ENCODE measurements around the gene INTS2.
"Not testable (repeated sequence)": the region's sequence is repeated elsewhere in the genome, so short reads cannot be mapped to it uniquely, and the experiment has no call there.

INTS2 gene

GRCh38 chr17:61887733-61888132, 40.0 kb downstream of the INTS2 start:
- not testable (repeated sequence) for DNase-seq (ENCODE audit: low read depth)

- DNase-seq (ENCODE audit: low read depth), result not testable (repeated sequence)
Measured at GRCh38 chr17:61885865-61886264, 41.9 kb downstream of the INTS2 start.

DNA sequence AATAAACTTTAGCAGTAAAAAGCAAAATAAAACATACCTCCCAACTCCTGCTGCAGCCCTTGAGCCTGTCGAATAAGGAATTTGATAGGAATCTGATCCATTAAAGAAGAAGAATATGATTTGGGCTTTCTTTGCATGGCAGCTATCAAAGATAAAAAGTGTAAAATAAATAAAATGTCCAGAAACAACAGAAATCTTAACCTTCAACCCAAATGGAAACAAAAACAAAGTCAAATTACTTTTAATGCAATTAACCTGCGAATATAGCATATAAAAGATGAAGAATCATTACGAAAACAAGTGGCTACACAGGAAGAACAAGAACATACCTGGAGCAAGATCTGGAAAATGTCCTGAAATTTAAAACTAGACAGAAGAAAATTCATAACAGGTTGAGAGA, 42.9 kb downstream of the INTS2 start:
- DNase-seq (ENCODE audit: low read depth), result no peak

- no peak for DNase-seq (ENCODE audit: low read depth)
Measured at GRCh38 chr17:61880589-61881102, 47.1 kb downstream of the INTS2 start.

GRCh38 chr17:61878984-61879612, 48.7 kb downstream of the INTS2 start:
- no peak for DNase-seq (ENCODE audit: low read depth)

DNA sequence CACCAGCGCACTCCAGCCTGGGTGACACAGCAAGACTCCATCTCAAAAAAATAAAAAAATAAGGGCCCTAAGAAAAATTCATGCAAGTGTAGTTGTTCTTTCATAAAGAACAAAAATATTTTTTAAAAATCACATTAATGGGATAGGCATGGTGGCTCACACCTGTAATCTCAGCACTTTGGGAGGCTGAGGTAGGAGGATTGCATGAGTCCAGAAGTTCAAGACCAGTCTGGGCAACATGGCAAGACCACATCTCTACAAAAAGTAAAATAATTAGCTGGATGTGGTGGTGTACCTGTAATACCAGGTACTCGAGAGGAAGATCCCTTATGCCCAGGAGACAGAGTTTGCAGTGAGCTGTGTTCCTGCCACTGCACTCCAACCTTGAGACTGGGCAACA, 49.3 kb downstream of the INTS2 start:
- DNase-seq (ENCODE audit: low read depth), result no peak

DNA sequence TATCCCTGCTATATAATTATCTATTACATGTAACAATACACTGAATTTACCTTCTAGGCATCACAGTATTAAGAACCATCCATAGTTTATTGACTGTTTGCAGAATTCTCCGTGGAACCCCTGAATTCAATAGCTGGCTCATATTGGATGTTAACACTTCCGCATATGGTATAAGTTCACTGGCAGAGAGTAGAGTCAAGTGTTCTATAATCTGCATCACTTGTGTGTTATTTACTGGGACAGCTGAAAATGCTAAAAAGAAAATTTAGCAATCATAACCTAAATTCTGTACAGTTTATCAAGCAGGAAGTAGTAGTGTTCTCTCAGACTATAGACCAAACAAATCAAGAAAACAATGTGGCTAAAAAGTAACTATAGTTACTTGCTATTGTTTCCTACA, 49.9 kb downstream of the INTS2 start:
- no peak for DNase-seq (ENCODE audit: low read depth)

DNA sequence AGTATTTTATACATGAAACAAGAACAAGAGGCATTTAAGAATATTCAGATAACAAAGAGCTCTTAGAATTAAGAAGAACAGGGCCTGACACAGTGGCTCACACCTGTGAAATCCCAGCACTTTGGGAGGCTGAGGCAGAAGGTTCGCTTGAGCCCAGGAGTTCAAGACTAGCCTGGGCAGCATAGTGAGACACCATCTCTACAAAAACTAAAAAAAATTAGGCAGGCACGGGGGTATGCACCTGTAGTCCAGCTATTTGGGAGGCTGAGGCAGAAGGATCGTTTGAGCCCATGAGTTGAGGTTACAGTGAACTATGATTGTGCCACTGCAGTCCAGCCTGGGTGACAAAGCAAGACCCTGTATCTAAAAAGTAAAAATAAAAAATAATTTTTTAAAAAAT, 52.0 kb downstream of the INTS2 start:
- no peak for DNase-seq (ENCODE audit: low read depth)

- no peak for DNase-seq (ENCODE audit: low read depth)
Measured at GRCh38 chr17:61875285-61875684, 52.5 kb downstream of the INTS2 start.

- DNase-seq (ENCODE audit: low read depth), result no peak
Measured at GRCh38 chr17:61874075-61874474, 53.7 kb downstream of the INTS2 start.

GRCh38 chr17:61872099-61872498, 55.7 kb downstream of the INTS2 start:
- DNase-seq (ENCODE audit: low read depth), result no peak

DNA sequence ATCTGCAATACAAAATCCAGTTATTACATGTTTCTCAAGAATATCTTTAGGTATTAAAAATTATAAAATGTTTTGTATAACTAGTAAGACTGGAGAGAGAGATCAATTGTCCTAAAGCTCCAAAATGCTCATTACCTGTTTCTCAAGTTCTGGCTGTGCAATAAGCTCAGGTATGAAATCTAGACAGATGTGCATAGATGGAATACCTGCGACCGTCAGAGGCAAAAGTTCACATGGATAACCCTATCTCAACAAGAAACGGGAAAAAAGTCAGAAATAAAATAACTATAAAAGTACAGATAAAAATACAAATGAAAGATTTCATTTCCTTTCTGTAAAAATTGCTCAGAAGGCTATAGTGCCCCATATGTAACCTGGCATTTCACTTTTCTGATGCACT, 58.6 kb downstream of the INTS2 start:
- no peak for DNase-seq (ENCODE audit: low read depth)

- no peak for DNase-seq (ENCODE audit: low read depth)
Measured at GRCh38 chr17:61868074-61868473, 59.7 kb downstream of the INTS2 start.

- no peak for DNase-seq (ENCODE audit: low read depth)
Measured at GRCh38 chr17:61867033-61867432, 60.7 kb downstream of the INTS2 start.

GRCh38 chr17:61863801-61864126, 64.0 kb downstream of the INTS2 start:
- no peak for DNase-seq (ENCODE audit: low read depth)

- DNase-seq (ENCODE audit: low read depth), result peak; percentile 75
Measured at GRCh38 chr17:61862975-61863800, 64.6 kb downstream of the INTS2 start, which contains the start of gene BRIP1. Gene BRIP1, minus strand, starts transcription at chr17:61863528. Its CDS starts 1,989 bp downstream, at chr17:61861539.

DNA sequence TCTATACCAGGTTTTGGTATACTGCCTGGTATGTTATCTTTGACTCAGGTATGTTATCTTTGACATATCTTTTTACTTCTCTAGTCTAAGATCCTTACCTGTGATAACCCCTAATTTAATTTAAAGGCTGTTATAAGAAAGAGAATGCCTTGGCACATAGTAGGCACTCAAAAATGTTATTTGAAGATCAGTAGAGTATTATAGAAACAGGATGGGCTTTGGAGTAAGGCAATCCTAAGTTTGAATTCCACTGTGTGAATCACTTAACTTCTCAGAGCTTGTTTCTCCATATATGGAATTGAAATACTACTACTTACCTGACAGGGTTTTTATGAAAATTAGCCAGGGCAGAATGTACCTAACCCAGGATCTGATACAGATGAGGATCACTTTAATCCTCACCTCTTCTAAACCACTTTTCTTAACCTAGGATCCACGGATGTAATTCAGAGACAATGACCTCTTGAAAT, 65.6 kb downstream of the INTS2 start:
- no peak for DNase-seq (ENCODE audit: low read depth)

GRCh38 chr17:61860397-61860796, 67.4 kb downstream of the INTS2 start:
- DNase-seq (ENCODE audit: low read depth), result not testable (repeated sequence)

GRCh38 chr17:61856035-61856434, 71.7 kb downstream of the INTS2 start:
- no peak for DNase-seq (ENCODE audit: low read depth)

DNA sequence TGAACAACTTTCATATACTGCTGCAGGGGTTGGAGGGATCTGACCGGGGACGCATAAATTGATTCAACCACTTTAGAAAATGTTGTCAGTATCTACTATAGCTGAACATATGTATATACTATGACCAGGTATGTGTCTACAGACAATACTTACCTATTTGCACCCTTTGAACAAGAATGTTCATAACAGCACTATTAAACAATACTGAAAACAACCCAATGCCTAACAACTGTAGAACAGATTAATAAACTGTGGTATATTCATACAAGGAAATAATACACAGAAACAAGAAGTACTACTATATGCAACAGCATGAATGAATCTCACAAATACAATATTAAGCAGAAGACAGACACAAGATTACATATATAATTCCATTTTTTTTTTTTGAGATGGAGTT, 74.9 kb downstream of the INTS2 start:
- DNase-seq (ENCODE audit: low read depth), result no peak

GRCh38 chr17:61849674-61850073, 78.1 kb downstream of the INTS2 start:
- no peak for DNase-seq (ENCODE audit: low read depth)

- DNase-seq (ENCODE audit: low read depth), result no peak
Measured at GRCh38 chr17:61848896-61849295, 78.9 kb downstream of the INTS2 start.

DNA sequence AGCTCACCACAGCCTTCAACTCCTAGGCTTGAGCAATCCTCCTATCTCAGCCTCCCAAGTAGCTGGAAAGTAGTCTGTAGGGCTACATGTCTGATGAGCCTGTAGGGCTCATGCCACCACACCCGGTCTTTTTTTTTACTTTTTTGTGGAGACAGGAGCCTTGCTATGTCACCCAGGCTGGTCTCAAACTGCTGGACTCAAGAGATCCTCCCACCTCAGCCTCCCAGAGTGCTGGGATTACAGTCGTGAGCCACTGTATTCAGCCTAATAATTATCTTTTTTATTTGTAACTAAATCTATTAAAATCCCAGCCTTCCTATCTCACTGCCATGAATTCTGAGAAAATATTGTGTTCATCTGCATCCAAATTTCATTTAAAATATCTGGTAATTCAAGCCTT, 79.5 kb downstream of the INTS2 start:
- no peak for DNase-seq (ENCODE audit: low read depth)
